GM12874 (cell line): ENCODE results near the gene RIC8A.
"Not testable (repeated sequence)": the region's sequence is repeated elsewhere in the genome, so short reads cannot be mapped to it uniquely, and the experiment has no call there.

ENCODE experiments used
- TF ChIP-seq, protein P1 (sequence below): IDR thresholded peaks from 2 replicates; pipeline ENCODE4 v1.5.1; 2011; ENCODE audit warnings: low read depth, mild to moderate bottlenecking, control low read depth, low read length, moderate library complexity; ENCODE audit not compliant: insufficient read depth

Gene RIC8A

DNA sequence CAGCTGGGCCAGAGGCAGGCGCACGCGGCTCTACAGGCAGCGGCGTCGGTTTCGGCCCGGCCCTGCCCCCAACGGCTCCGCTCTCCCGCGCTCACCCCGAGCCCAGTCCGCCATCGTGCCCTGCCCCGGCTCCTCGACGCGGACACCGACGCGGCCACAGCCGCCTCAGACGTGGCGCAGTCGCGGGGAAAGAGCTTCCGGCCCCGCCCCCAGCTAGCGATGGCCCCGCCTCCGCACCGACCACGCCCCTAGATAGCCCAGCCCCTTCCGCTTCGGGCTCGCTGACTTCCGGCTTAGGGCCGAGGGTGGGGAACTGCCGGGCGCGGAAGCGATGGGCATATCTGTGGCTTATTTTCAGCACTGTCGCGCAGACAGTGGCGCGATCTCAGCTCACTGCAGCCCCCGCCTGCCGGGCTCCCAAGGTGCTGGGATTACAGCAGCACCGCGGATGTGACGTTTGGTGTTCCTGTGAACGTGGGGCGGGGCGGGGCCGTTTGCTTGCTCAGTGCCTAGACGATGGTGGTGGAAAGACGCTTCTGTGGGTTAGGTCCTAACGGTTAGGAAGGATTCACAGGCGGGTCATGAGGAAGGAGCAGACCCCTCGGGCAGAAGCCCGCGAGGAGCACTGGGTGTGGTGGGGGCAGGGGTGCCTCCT is at the start of gene RIC8A, which contains the start of gene BET1L:
Gene RIC8A (plus strand): TSS at position 501 of the 655 bp plus-strand sequence. CDS start 1,147 bp downstream, outside the sequence.
Gene BET1L (minus strand): TSS at position 192 of the 655 bp plus-strand sequence. CDS start 78 bp downstream, at position 114.
- TF ChIP-seq, protein P1, sequence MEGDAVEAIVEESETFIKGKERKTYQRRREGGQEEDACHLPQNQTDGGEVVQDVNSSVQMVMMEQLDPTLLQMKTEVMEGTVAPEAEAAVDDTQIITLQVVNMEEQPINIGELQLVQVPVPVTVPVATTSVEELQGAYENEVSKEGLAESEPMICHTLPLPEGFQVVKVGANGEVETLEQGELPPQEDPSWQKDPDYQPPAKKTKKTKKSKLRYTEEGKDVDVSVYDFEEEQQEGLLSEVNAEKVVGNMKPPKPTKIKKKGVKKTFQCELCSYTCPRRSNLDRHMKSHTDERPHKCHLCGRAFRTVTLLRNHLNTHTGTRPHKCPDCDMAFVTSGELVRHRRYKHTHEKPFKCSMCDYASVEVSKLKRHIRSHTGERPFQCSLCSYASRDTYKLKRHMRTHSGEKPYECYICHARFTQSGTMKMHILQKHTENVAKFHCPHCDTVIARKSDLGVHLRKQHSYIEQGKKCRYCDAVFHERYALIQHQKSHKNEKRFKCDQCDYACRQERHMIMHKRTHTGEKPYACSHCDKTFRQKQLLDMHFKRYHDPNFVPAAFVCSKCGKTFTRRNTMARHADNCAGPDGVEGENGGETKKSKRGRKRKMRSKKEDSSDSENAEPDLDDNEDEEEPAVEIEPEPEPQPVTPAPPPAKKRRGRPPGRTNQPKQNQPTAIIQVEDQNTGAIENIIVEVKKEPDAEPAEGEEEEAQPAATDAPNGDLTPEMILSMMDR: no peak

DNA sequence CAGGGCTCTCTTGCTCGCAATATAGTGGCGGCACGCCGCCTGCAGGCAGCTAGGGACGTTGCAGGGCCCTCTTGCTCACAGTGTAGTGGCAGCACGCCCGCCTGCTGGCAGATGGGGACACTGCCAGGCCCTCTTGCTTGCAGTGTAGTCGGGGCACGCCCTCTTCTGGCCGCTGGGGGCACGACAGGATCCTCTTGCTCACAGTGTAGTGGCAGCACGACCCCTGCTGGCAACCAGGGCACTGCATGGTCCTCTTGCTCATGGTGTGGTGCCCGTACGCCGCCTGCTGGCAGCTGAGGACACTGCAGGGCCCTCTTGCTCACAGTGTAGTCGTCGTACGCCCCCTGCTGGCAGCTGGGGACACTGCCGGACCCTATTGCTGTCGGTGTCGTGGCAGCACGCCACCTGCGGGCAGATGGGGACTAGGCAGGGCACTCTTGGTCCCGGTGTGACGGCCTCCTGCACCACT is 17.6 kb upstream of the RIC8A start:
- TF ChIP-seq, protein P1: peak; percentile 36

DNA sequence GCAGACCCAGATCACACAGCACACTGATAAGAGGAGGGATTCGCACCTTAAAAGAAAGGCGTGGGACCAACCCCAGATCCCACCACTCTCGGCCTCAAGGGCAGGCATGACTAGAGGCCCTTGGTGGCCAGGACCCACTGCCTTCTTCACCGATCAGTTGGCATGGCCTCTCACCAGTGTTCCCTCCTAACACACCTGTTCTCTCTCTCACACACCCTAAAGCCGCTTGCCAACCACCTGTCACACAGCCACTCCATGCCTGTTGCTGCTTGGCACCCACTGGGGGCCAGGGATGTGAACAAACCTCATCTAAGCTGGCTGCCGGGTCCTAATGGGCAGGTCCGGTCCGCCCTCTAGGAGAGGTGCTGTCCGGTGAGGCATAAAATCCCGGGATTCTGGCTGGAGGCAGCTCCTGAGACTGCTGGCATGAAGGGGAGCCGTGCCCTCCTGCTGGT is 14.8 kb upstream of the RIC8A start, which contains the start of gene SCGB1C1:
Gene SCGB1C1 (plus strand): TSS at position 405 of the 455 bp plus-strand sequence. CDS start 22 bp downstream, at position 427.
- TF ChIP-seq, protein P1: not testable (repeated sequence)

DNA sequence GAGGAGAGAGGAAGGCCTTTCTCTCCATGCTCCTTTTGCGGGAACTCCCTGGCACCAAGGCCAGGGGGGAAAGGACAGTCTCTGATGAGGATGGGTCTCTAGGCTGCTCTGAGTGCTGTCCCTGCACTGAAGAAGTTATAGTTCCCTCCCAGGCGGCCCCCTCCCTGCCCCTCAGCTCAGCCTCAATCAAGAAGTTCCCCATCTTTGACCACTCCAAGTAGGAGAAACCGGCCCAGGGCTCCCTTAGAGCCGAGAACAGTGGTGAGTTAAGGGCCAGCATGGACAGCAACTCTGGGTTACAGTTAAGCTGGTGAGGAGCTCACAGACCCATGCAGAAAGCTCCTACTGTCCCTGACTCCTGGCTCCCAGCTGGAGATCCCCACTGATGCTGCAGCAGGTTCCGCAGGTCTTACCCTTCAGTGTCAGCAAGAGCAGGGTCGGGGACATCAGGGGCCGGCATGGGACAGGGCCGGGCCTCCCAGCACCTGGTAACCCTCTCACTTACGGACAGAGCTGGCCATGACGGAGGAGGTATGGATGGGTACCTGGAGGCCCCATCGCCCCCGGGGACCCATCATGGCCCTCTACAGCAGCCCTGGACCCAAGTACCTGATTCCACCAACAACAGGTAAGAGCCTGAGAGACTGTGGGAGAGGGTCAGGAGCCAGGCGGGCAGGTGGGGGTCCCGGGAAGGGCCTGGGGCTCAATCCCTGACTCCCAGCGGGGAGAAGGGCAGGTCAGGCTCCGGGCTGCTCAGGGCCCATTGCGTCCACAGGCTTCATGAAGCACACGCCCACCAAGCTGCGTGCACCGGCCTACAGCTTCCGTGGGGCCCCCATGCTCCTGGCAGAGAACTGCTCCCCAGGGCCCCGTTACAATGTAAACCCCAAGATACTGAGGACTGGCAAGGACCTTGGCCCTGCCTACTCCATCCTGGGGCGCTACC is 10.4 kb upstream of the RIC8A start:
- TF ChIP-seq, protein P1: no peak

DNA sequence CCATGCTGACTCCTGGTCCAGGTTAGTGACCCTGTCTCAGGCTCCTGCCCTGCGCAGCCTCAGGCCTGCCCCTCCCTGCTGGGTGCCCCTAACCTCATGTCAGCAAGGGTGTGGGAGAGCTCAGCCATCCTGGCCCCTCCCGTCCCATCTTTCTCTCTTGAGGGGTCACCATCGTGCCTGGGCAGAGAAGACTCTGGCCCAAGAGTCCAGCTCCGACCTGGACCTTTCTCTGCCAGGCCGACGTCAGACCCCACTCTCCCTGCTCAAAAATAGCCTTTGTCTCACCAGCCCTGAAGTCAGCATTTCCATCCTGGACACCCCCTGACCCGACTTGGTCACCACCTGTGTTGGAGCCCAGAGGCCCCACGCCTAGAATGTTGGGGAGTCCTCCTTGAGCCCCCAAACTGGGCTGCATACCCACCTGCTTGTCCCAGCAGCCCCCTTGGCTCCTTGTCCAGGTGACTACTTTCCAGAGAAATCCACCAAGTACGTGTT is 9.7 kb upstream of the RIC8A start:
- TF ChIP-seq, protein P1: no peak

DNA sequence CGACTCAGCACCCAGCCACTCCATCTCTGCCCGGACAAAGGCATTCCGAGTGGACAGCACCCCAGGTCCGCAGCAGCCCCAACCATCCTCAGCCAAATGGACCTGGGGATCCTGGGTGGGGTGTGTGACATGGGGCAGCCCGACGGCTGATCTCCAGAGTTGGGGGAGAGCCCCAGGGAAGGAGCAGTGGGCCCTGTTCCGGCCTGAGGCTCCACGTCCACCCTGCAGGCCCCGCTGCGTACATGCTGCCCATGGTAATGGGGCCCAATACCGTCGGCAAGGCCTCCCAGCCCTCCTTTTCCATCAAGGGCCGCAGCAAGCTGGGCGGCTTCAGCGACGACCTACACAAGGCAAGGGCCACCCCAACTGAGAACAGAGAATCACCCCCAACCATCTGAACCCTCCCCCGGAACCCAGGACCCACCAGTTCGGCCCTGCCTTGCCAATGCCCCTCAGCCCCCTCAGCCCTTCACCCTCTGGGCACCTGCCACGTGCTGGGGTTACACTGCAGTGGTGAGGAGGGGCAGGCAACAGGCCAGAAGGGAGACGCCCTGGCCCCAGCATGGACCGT is 9.2 kb upstream of the RIC8A start:
- TF ChIP-seq, protein P1: no peak
